ENCODE data around the gene CD300C. TPM values are rescaled to one million over a fixed set of nuclear protein-coding genes. Genes with fewer than 3 reads are reported as not detected.
"Not testable (repeated sequence)": the region's sequence is repeated elsewhere in the genome, so short reads cannot be mapped to it uniquely, and the experiment has no call there.

CD300C gene
- total RNA-seq, 1 experiment from 2014 or later: 0.10 TPM

GRCh38 chr17:74565126-74565525 is 19.2 kb upstream of the CD300C start:
- DNase-seq (ENCODE audit: extremely low read depth, low read depth): no peak

- DNase-seq (ENCODE audit: extremely low read depth, low read depth): no peak
Observed at GRCh38 chr17:74563358-74563757, 17.4 kb upstream of the CD300C start.

- no peak for DNase-seq (ENCODE audit: extremely low read depth, low read depth)
Observed at GRCh38 chr17:74561586-74561985, 15.7 kb upstream of the CD300C start.

GRCh38 chr17:74558882-74559519 is 13.1 kb upstream of the CD300C start:
- DNase-seq (ENCODE audit: extremely low read depth, low read depth): no peak

- DNase-seq (ENCODE audit: extremely low read depth, low read depth): not testable (repeated sequence)
Observed at GRCh38 chr17:74558402-74558801, 12.5 kb upstream of the CD300C start.

GRCh38 chr17:74555427-74555940 is 9.6 kb upstream of the CD300C start:
- DNase-seq (ENCODE audit: extremely low read depth, low read depth): no peak

GRCh38 chr17:74554909-74555308 is 9.0 kb upstream of the CD300C start:
- no peak for DNase-seq (ENCODE audit: extremely low read depth, low read depth)

GRCh38 chr17:74552037-74552436 is 6.1 kb upstream of the CD300C start:
- DNase-seq (ENCODE audit: extremely low read depth, low read depth): no peak

- no peak for DNase-seq (ENCODE audit: extremely low read depth, low read depth)
Observed at GRCh38 chr17:74550602-74551001, 4.7 kb upstream of the CD300C start.

- DNase-seq (ENCODE audit: extremely low read depth, low read depth): no peak
Observed at GRCh38 chr17:74549343-74549742, 3.4 kb upstream of the CD300C start.

- no peak for DNase-seq (ENCODE audit: extremely low read depth, low read depth)
Observed at GRCh38 chr17:74547736-74548135, 1.8 kb upstream of the CD300C start.

- DNase-seq (ENCODE audit: extremely low read depth, low read depth): no peak
Observed at GRCh38 chr17:74547264-74547663, 1.3 kb upstream of the CD300C start.

- no peak for DNase-seq (ENCODE audit: extremely low read depth, low read depth)
Observed at GRCh38 chr17:74546586-74546985, 671 bp upstream of the CD300C start.

GRCh38 chr17:74544991-74545842 is 698 bp downstream of the CD300C start:
- no peak for DNase-seq (ENCODE audit: extremely low read depth, low read depth)

- DNase-seq (ENCODE audit: extremely low read depth, low read depth): no peak
Observed at GRCh38 chr17:74543891-74544760, 1.8 kb downstream of the CD300C start.

GRCh38 chr17:74543406-74543805 is 2.5 kb downstream of the CD300C start:
- DNase-seq (ENCODE audit: extremely low read depth, low read depth): no peak

GRCh38 chr17:74542727-74543383 is 3.1 kb downstream of the CD300C start:
- no peak for DNase-seq (ENCODE audit: extremely low read depth, low read depth)

- no peak for DNase-seq (ENCODE audit: extremely low read depth, low read depth)
Observed at GRCh38 chr17:74542166-74542565, 3.7 kb downstream of the CD300C start.

- DNase-seq (ENCODE audit: extremely low read depth, low read depth): no peak
Observed at GRCh38 chr17:74541176-74542111, 4.5 kb downstream of the CD300C start.
